Stimulated activated CD4-positive, alpha-beta T cell treated with anti-CD3 and anti-CD28 coated beads, Interleukin-4, amount 100 ng/mL, for 24 hours (primary cell): ENCODE measurements around the gene MEN1.

Source experiments
- DNase-seq: peaks from one replicate; pipeline ENCODE4 v3.0.0-alpha.2; 2020

MEN1 gene

DNA sequence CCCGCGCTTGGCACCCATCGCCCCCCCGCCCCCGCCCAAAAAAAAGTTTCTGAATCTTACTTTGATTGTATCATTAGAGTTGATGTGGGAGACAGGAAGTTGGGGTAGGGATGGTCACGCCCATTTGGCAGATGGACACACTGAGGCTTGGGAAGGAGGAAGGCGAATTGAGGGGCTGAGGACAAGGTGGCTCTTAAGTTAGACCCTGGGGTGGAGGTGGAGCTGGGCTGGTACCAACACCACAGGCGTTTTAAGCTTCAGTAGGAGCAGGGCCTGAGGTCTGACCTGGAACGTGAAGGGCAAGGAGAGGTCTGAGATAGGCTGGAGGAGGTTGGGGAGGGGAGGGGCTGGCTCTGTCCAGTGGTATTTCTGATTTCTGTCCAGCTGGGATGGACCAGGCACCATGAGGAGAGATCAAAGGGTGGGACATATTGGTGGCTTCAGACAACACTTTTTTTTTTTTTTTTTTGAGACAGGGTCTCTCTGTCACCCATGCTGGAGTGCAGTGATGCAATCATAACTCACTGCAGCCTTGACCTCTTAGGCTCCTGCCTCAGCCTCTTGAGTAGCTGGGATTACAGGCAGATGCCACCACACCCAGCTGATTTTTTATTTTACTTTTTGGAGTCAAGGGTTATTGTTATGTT is 34.9 kb upstream of the MEN1 start:
- no peak for DNase-seq

DNA sequence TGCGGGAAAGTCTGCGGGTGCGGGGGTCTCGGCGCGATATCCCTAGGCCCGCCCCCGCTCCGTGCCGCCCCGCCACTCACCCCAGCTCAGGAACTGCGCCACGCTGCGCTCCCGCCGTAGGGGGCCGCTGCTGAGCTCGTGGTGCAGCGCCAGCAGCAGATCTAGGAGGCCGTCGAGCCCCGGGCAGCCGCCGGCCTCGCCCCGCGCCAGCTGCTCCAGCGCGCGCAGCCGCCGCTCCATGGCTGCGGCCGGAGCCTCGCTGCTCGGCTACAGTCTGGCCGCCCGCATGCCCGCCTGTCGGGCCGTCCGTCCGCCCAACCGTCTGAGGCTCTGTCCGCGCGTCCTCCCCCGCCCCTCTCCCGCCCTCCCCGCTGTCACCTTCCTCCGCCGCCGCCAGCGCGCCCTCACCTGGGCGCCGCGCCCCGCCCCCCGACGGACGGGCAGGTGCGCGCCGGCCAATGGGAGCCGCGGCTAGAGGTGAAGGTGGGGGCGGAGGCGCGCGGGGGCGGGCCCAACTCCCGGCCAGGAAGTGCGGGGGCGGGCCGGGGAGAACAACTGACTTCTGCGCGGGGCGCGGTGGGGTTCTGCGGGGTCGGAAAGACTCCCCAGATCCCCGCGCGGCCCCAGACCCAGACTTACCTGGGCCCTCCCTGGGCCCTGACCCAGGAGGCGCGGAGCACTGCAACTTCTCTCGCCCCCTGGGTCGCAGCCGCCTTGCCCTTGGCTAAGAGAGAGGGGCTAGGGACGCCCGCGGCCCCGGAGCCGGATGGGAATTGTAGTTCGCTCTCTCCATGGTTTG is 34.2 kb upstream of the MEN1 start, which contains the start of gene CDC42BPG:
Gene CDC42BPG (minus strand): TSS at position 324 of the 799 bp plus-strand sequence. CDS start 84 bp downstream, at position 240.
- DNase-seq: peak; percentile 65

- DNase-seq: no peak
Measured at GRCh38 chr11:64843686-64844329, 33.5 kb upstream of the MEN1 start.

DNA sequence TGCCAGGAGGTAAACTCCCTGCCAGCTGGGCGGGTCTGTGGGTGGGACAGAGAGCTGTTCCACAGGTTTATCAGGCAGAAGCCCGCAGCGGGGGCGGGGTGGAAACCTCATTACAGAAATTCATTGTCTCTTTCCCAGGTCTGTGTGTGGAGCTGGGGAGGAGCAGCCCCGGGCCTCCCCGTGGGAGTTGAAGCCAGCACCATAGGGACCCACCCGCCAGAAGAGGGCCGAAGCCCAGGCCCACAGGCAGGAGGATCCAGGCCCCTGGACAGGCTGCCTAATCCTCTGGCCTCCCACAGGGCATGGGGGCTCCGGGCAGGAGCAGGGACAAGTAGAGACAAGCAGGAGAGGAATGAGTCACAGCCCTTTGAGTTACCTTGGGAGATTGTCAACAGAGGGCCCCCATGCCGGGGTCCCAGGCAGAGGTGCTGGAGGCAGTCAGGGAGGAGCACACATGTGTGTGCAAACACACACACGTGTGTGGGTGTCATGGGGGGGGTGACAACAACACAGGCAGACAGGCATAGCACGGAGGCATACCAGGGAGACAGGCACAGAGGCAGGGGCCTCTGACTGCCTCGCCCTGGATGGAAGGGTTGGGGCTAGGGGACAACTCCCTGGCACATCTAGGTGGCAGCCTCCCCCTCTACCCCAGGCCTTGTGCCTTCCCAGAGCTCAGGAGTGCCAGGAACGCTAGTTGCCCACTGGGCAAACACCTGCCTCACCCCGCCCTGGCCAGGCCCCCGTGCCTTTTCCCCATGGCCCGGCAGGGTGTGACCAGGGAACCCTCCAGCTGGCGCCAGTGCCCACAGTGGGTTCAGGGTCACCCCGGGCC is 32.7 kb upstream of the MEN1 start:
- no peak for DNase-seq

- DNase-seq: no peak
Measured at GRCh38 chr11:64842366-64842759, 32.0 kb upstream of the MEN1 start.

DNA sequence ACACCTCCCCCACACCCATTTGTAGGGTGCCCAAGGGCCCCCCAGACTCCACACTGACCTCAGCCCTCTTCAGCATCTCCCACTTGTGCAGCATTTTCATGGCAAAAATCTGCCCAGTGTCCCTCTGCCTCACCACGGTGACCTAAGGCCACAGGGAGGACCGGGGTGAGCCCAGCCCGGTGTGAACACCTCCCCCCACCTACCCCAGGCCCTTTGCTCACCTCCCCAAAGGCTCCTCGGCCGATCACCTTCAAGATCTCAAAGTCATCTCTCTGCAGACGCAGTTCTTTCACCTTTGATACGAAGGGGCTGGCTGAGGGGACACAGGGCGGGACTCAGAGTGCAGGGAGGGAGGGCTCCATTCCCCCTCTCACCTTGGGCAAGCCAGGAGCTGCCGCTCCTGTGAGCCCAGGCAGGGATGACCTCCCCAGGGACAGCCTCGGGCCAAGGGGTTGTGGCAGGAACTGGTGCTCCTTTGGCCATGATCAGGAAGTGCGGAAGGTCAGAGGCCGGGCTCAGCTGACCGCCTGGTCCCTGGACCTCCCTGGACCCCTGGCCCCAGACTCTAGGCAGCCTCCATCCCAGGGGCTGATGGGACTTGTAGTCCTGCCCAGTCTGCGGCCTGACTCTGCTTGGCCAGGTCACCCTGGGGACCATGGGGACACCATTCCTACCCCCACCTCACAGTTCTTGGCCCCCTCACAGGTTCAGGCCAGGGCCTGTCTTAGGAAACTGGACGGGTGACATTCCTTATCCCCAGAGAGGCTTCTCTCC is 31.4 kb upstream of the MEN1 start:
- no peak for DNase-seq

GRCh38 chr11:64839887-64840782 is 29.8 kb upstream of the MEN1 start:
- no peak for DNase-seq

DNA sequence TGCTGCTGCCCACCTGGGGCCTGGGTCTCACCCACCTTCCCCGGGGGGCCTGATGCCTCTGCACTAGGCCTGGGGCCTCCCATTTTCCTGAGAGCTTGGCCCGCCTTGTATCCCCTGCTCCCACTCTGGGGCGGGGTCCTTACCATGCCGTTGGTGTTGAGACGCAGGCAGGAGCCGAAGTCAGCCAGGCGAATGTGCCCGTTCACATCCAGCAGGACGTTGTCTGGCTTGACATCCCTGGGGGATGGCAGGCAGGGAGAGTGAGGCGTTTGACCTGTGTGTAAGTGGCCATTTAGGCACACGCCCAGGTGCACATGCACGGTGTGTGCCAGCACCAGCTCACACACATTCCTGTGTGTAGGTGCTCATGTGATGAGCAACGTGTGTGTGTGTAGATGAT is 29.0 kb upstream of the MEN1 start:
- no peak for DNase-seq

DNA sequence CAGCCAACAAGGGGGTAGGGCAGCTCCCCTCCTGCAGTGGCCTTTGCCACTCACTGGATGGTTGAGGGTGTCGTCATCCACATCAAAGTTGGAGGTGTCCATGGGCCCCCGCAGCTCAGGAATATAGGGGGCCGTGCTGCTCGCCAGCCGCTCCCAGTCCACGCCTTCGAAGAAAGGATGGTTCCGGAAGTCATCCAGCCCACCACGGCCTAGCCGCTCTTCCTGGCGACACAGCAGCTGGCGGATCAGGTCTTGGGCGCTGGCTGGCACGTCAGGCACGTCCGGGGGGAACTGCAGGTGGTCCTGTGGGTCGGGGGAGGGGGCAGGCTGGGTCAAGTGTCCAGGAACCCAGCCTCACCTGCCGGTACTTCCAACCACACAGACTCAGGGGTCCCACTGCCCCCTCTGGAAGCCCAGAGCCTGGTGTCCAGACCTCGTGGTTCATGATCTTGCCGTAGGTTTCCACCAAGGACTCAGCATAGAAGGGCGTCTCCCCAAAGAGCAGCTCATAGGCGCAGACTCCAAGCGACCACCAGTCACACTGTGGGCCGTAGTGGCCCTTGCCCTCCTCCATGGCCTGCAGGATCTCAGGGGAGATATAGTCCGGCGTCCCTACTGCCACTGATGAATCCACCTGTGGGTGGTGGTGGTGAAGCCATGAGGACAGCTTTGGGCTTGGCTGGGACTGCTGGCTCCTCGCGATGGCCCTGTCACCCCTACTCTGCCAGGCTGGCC is 28.4 kb upstream of the MEN1 start:
- no peak for DNase-seq

- no peak for DNase-seq
Measured at GRCh38 chr11:64837887-64838351, 27.6 kb upstream of the MEN1 start.

DNA sequence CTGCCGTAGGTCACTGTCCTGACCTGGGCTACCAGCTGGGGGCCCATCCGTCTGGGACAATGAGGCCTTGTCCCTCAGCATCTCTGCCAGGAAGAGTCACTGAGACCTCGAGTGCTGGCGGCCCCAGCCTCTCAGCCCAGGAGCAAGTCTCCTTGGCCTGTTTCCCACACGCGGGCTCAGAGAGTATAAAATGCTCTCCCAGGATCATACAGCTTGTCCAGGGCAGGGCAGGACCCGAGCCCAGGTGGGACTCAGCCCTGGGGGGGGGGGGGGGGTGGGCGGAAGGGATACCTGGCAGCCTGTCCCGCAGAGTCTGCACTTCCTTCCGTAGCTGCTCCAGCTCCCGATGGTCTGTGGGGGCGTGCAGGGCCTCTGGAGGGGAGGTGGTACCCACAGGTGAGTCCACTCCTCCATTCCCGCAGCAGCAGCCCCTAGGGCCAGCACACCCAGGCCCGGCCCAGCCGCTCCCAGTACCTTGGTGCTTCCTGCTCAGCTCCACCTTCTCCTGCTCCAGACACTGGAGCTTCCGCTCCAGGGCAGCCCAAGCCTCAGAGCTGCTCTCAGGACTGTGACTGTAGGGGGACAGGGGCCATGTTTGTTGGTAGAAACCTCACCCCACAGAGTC is 26.2 kb upstream of the MEN1 start:
- DNase-seq: no peak

- no peak for DNase-seq
Measured at GRCh38 chr11:64835616-64836447, 25.5 kb upstream of the MEN1 start.

- no peak for DNase-seq
Measured at GRCh38 chr11:64834723-64835615, 24.6 kb upstream of the MEN1 start.

DNA sequence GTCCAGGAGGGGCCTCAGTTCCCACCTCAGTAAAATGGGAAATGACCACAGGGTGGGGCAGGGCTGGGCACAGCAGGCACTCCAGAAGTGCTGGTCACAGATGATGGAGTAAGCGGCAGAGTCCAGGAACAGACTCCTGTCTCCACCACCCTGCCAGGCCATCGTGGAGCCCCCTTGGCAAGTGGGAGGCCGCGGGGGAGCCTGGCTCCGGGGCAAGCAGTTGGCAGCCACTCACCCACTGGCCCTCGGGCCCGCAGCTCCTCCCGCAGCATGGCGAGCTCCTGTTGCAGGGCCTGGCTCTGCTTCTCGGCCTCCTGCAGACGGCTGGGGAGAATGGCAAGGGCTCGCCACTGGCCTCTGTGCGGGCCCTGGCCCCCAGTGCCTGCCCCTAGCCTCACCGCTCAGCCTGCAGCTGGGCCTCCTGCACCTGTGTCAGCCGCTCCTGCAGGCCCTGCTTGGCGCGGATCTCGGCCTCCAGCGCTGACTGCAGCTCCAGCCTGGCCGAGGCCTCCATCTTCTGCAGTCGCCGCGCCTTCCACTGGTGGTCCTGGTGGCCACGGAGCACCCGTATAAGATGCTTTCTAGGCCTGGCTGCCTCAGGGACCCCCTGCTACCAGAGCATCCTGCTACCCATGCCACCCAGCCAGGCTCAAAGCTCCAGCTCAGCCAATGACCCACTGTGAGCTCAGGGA is 23.8 kb upstream of the MEN1 start:
- DNase-seq: no peak

- no peak for DNase-seq
Measured at GRCh38 chr11:64833509-64833908, 23.2 kb upstream of the MEN1 start.

DNA sequence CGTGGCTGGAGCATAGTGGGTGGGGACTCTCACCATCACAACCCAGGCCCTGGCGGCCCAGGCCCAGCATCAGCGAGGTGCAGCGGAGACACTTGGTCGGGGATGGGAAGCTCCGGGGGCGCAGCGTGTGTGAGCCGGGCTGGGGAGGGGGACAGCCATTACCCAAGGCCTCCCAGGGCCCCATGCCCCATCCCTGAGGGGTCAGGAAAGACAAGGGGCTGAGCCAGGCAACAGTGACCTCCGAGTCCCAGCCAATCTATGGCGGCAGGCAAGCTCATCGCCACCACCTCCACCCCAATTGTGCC is 22.8 kb upstream of the MEN1 start:
- no peak for DNase-seq

GRCh38 chr11:64832467-64833197 is 22.3 kb upstream of the MEN1 start:
- DNase-seq: no peak
